Uterus (tissue), 4 donors: ENCODE results near the gene DDX59. TPM values are rescaled to one million over a fixed set of nuclear protein-coding genes. Genes with fewer than 3 reads are reported as not detected.

Experiments used
- DNase-seq, 2 donors: peaks; one replicate each; pipeline ENCODE4 v3.0.0-alpha.2; 2019 to 2020
- H3K27ac ChIP-seq, 2 donors: fragments of 200-600 bp; sonication (generic); 1 replicate in 1 of 2; 2 replicates in 1 of 2; pipeline ENCODE4 v1.5.1; 2016 to 2018
- H3K27me3 ChIP-seq, 2 donors: fragments of 200-600 bp; sonication (generic); one replicate each; pipeline ENCODE4 v1.5.1; 2018 to 2019; ENCODE audit warnings: control low read depth in 1 of 2
- H3K36me3 ChIP-seq, 2 donors: fragments of 200-600 bp; sonication (generic); one replicate each; pipeline ENCODE4 v1.5.1; 2019; ENCODE audit warnings: control low read depth in 1 of 2
- H3K4me1 ChIP-seq, 2 donors: fragments of 200-600 bp; sonication (generic); one replicate each; pipeline ENCODE4 v1.5.1; 2018 to 2019; ENCODE audit warnings: control low read depth in 1 of 2
- H3K4me3 ChIP-seq, 2 donors: fragments of 200-600 bp; sonication (generic); 1 replicate in 1 of 2; 2 replicates in 1 of 2; pipeline ENCODE4 v1.5.1; 2018 to 2019; ENCODE audit warnings: mild to moderate bottlenecking in 1 of 2
- H3K9me3 ChIP-seq, 2 donors: fragments of 200-600 bp; sonication (generic); one replicate each; pipeline ENCODE4 v1.5.1; 2019; ENCODE audit warnings: control low read depth in 1 of 2
- CTCF ChIP-seq, 4 experiments: fragments of 200-600 bp in 2 of 4; fragments of 450-650 bp in 2 of 4; sonication (generic) in 2 of 4; IDR thresholded peaks; one replicate each; pipeline ENCODE4 v1.5.1; 2016 to 2019; ENCODE audit warnings: antibody characterized with exemption in 4 of 4, mild to moderate bottlenecking in 2 of 4, moderate library complexity in 1 of 4
- POLR2A ChIP-seq, 2 donors: fragments of 450-650 bp; IDR thresholded peaks; one replicate each; pipeline ENCODE4 v1.6.1; 2016; ENCODE audit warnings: antibody characterized with exemption in 2 of 2, mild to moderate bottlenecking in 1 of 2, moderate library complexity in 1 of 2
- intact Hi-C: fragments of 100-400 bp; cut with DNase I; formaldehyde crosslinking; loops from one replicate; pipeline ENCODE4 v1.15.1; 2023; ENCODE audit warnings: low total_unique reads
- total RNA-seq, 4 donors: library from RNA; depleted of rRNA in 3 of 4; stranded (reverse); fragments of >200 nt in 3 of 4; gene quantifications; one replicate each; pipeline versions ENCODE4 v1.1.0 to v1.2.4, GENCODE V29; 2014 to 2023
- donor health status: DM: yes; HTN: yes; CAD: no.

Gene DDX59
- total RNA-seq, 4 donors from 2014 or later, result 8.2 to 30.5 (median 22.0) TPM

- TF ChIP-seq POLR2A (IDR thresholded peaks at IDR 0.05) (no peak), CTCF (IDR thresholded peaks at IDR 0.05) (no peak)
- Histone ChIP-seq H3K4me3 (no peak overlapping the region), H3K9me3 (no peaks in the 10 kb centered on the region), H3K27me3 (no peaks in the 10 kb centered on the region), H3K27ac (no peak overlapping the region), H3K36me3 (no peaks in the 10 kb centered on the region), H3K4me1 (no peaks in the 10 kb centered on the region)
- intact Hi-C loops, result loop anchor here (10.0 kb wide), 1 partner anchor 68 kb away; no protein-coding TSS in a partner anchor
- no peak for DNase-seq
These were observed 7.1 kb upstream of the DDX59 start for GRCh38 chr1:200676829-200677228.

- TF ChIP-seq CTCF (IDR thresholded peaks at IDR 0.05) (no peak), POLR2A (IDR thresholded peaks at IDR 0.05) (no peak)
- H3K4me1 ChIP-seq, result no peaks in the 10 kb centered on the region
- no peak overlapping the region for H3K27ac ChIP-seq
- H3K27me3 ChIP-seq, result no peaks in the 10 kb centered on the region
- intact Hi-C loops, result loop anchor here (10.0 kb wide), 1 partner anchor 69 kb away; no protein-coding TSS in a partner anchor
- H3K9me3 ChIP-seq, result no peaks in the 10 kb centered on the region
- DNase-seq, result no peak
- H3K36me3 ChIP-seq, result no peaks in the 10 kb centered on the region
- H3K4me3 ChIP-seq, result no peak overlapping the region
These were observed 5.8 kb upstream of the DDX59 start for GRCh38 chr1:200675588-200675852.

GRCh38 chr1:200674838-200675587 lies 5.3 kb upstream of the DDX59 start:
- Histone ChIP-seq H3K4me3 (no peak overlapping the region), H3K36me3 (no peaks in the 10 kb centered on the region), H3K27ac (no peak overlapping the region), H3K9me3 (no peaks in the 10 kb centered on the region), H3K4me1 (no peaks in the 10 kb centered on the region), H3K27me3 (no peaks in the 10 kb centered on the region)
- intact Hi-C loops, result loop anchor here (10.0 kb wide), 1 partner anchor 70 kb away; no protein-coding TSS in a partner anchor
- DNase-seq, result no peak
- no peak for TF ChIP-seq POLR2A (IDR thresholded peaks at IDR 0.05)
- no peak for TF ChIP-seq CTCF (IDR thresholded peaks at IDR 0.05)

DNA sequence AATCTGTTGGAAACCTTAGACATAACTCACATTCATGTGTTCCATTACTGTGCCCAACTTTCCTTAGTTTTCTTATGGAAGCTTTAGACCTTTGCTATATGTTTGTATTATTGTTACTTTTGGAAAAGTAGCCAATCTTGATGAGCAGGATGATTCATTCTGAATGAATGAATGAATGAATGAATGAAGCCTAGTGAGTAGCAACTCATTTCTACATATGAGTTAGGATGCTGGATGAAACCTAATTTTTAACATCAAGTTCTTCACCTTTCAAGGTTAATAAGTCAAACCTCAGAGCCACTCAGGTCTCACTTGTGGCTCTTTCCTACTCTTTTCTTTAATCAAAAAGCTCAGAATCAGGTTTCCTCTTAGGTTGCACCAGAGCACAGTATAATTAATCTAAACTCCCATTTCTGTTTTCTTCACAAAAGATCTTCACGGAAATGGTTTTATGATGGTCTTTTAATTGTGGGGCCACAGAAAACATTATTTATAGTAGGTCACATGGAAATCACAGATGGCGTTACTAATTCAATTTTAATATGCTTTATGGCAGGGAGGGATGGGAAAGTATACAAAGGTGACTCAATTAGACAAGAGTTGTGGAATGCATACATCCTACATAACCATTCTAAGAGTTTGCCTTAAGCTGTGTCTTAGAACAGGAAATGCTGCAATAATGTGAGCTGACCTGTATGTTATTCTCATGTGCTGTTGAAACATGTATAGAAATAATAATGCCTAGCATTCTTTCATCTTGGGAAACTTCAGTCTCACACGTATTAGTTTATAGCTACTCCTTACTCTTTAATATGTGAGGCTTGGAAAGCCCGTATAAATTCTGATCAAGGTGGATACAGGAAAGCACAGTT lies 4.5 kb upstream of the DDX59 start:
- no peak for DNase-seq
- TF ChIP-seq CTCF (IDR thresholded peaks at IDR 0.05) (no peak), POLR2A (IDR thresholded peaks at IDR 0.05) (no peak)
- no peaks in the 10 kb centered on the region for H3K9me3 ChIP-seq
- no peak overlapping the region for H3K4me3 ChIP-seq
- H3K27me3 ChIP-seq, result no peaks in the 10 kb centered on the region
- H3K4me1 ChIP-seq, result no peaks in the 10 kb centered on the region
- no peak overlapping the region for H3K27ac ChIP-seq
- no peaks in the 10 kb centered on the region for H3K36me3 ChIP-seq
- intact Hi-C loops, result loop anchor here (10.0 kb wide), 1 partner anchor 71 kb away; no protein-coding TSS in a partner anchor
